GM18508 (cell line): Measurements from ENCODE around the gene KCNJ12.
"Not testable (repeated sequence)": the region's sequence is repeated elsewhere in the genome, so short reads cannot be mapped to it uniquely, and the experiment has no call there.

Experiments
- ATAC-seq: cut with Tn5 transposase; IDR thresholded peaks from one replicate; pipeline ENCODE4 v1.9.1; 2021; ENCODE audit warnings: moderate number of reproducible peaks; ENCODE audit not compliant: insufficient read depth, unreplicated experiment

The KCNJ12 gene

GRCh38 chr17:21404539-21404938 lies 28.4 kb downstream of the KCNJ12 start:
- ATAC-seq: not testable (repeated sequence)

- ATAC-seq: not testable (repeated sequence)
Observed at GRCh38 chr17:21404956-21405731, 29.0 kb downstream of the KCNJ12 start.

GRCh38 chr17:21405904-21406400 lies 29.8 kb downstream of the KCNJ12 start:
- ATAC-seq: not testable (repeated sequence)

- not testable (repeated sequence) for ATAC-seq
Observed at GRCh38 chr17:21406616-21407404, 30.7 kb downstream of the KCNJ12 start.

- not testable (repeated sequence) for ATAC-seq
Observed at GRCh38 chr17:21407752-21408151, 31.6 kb downstream of the KCNJ12 start.

- not testable (repeated sequence) for ATAC-seq
Observed at GRCh38 chr17:21408224-21408623, 32.1 kb downstream of the KCNJ12 start.

- not testable (repeated sequence) for ATAC-seq
Observed at GRCh38 chr17:21408766-21409300, 32.7 kb downstream of the KCNJ12 start.

GRCh38 chr17:21409388-21409787 lies 33.2 kb downstream of the KCNJ12 start:
- ATAC-seq: not testable (repeated sequence)

GRCh38 chr17:21409971-21410370 lies 33.8 kb downstream of the KCNJ12 start:
- ATAC-seq: not testable (repeated sequence)

GRCh38 chr17:21410371-21410770 lies 34.2 kb downstream of the KCNJ12 start:
- ATAC-seq: not testable (repeated sequence)

GRCh38 chr17:21410906-21411678 lies 34.9 kb downstream of the KCNJ12 start:
- not testable (repeated sequence) for ATAC-seq

GRCh38 chr17:21411679-21412205 lies 35.6 kb downstream of the KCNJ12 start:
- not testable (repeated sequence) for ATAC-seq

- not testable (repeated sequence) for ATAC-seq
Observed at GRCh38 chr17:21412207-21412681, 36.1 kb downstream of the KCNJ12 start.

- ATAC-seq: not testable (repeated sequence)
Observed at GRCh38 chr17:21413570-21414279, 37.6 kb downstream of the KCNJ12 start.

GRCh38 chr17:21414616-21415015 lies 38.5 kb downstream of the KCNJ12 start:
- ATAC-seq: not testable (repeated sequence)

GRCh38 chr17:21415166-21415990 lies 39.2 kb downstream of the KCNJ12 start:
- ATAC-seq: not testable (repeated sequence)

GRCh38 chr17:21416471-21416981 lies 40.4 kb downstream of the KCNJ12 start:
- not testable (repeated sequence) for ATAC-seq

GRCh38 chr17:21417349-21417748 lies 41.2 kb downstream of the KCNJ12 start:
- ATAC-seq: not testable (repeated sequence)
